Measurements from ENCODE around the gene IQCH. TPM values are rescaled to one million over a fixed set of nuclear protein-coding genes. Genes with fewer than 3 reads are reported as not detected.

IQCH gene
- total and polyA plus RNA-seq, 9 donors: 0.54 to 10.0 (median 0.84) TPM

DNA sequence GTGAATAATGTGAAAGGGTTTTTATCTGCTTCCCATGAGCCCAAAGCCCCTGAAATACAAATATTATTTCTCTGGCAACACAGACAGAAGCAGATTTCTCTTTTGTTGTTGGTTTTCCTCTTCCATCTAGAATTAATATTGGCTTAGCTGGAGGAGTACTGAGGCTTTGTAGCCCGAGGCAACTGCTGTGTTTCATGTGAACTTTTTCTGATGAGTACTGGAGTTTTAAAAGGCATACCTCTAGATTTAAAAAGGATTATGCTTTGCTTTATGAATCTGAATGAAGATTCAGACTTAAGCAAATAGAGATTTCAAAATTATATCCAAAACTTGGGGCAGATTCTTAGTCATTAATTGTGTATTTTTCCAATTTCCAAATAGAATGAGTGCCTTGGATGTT lies 50.9 kb downstream of the IQCH start:
- H3K9me3 ChIP-seq: no peaks in the 10 kb centered on the region
- no peak for DNase-seq
- no peak overlapping the region for H3K27ac ChIP-seq
- intact Hi-C loops (cut with DNase I): no loop called here
- H3K36me3 ChIP-seq: no peaks in the 10 kb centered on the region
- no peak overlapping the region for H3K4me3 ChIP-seq
- H3K27me3 ChIP-seq: no peaks in the 10 kb centered on the region
- 2 to 63% (median 15%) methylated on average over 1 of the region's 1 CpG for WGBS, 3 donors
- TF ChIP-seq POLR2A (IDR thresholded peaks at IDR 0.05): no peak
- TF ChIP-seq EP300 (IDR thresholded peaks at IDR 0.05): no peak
- TF ChIP-seq CTCF (IDR thresholded peaks at IDR 0.05): no peak
- H3K4me1 ChIP-seq (ENCODE audit: insufficient read depth): no peaks in the 10 kb centered on the region

DNA sequence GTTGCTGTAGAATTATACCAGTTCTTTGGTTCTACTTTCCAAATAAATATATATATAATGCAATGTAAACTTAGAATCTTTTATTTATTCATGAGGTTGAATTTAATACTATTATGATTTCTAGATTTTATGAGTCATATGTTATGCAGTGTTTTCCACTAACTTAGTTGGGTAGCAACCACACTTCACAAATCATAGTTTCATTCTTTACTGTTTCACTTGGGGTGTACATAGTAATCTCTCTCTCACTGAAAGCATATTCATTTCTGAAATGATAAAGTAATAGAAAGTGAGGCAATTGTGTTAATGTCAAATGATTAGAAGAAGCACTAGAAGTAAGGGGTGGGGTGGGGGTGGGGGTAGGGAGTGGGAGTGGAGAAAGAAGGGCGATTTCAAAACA lies 52.6 kb downstream of the IQCH start:
- intact Hi-C loops (cut with DNase I): no loop called here
- Histone ChIP-seq H3K9me3 (no peaks in the 10 kb centered on the region), H3K4me1 (ENCODE audit: insufficient read depth) (no peaks in the 10 kb centered on the region), H3K36me3 (no peaks in the 10 kb centered on the region), H3K27ac (no peak overlapping the region), H3K4me3 (no peak overlapping the region), H3K27me3 (no peaks in the 10 kb centered on the region)
- no peak for DNase-seq
- TF ChIP-seq EP300 (IDR thresholded peaks at IDR 0.05) (no peak), CTCF (IDR thresholded peaks at IDR 0.05) (no peak)
- WGBS, 3 donors: 19 to 38% (median 37%) methylated on average over 1 of the region's 1 CpG

DNA sequence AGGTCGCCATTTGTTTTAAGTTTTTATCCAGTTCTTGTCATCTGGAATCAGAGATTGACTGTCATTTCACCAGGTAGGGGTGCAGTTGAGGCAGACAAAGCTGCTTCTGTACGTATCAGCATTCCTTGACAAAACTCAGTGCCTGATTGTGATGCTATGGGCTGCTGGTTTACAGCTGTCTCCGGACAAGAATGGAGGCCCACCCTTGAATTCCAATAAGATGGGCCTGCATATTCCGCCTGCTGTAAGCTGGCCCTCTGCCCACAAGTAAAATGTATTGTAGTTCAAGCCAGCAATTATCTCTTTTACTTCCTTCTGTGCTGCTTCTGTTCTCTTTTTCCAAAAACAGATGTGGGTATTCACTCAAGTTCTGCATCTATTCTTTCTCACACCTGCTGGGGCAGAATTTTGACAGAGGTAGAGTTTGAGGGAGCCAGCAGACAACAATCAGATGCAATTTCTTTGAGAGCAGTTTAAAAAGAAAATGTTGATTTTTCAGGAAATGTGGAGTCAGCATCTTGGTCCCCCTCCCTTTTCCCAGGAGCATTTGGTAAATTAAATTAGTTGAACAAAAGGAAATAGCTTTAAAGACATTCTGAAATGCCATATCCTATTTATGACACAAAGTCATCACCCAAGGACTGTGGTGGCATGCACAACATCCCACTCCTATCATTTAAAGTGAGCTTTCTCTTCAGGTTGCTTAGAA lies 53.5 kb downstream of the IQCH start:
- H3K36me3 ChIP-seq: no peaks in the 10 kb centered on the region
- intact Hi-C loops (cut with DNase I): no loop called here
- H3K4me3 ChIP-seq: no peak overlapping the region
- DNase-seq: no peak
- no peak overlapping the region for H3K27ac ChIP-seq
- TF ChIP-seq CTCF (IDR thresholded peaks at IDR 0.05) (no peak), EP300 (IDR thresholded peaks at IDR 0.05) (no peak), POLR2A (IDR thresholded peaks at IDR 0.05) (no peak)
- no peaks in the 10 kb centered on the region for H3K27me3 ChIP-seq
- 22 to 30% (median 27%) methylated on average over 4 of the region's 4 CpGs for WGBS, 3 donors
- no peaks in the 10 kb centered on the region for H3K4me1 ChIP-seq (ENCODE audit: insufficient read depth)
- no peaks in the 10 kb centered on the region for H3K9me3 ChIP-seq

DNA sequence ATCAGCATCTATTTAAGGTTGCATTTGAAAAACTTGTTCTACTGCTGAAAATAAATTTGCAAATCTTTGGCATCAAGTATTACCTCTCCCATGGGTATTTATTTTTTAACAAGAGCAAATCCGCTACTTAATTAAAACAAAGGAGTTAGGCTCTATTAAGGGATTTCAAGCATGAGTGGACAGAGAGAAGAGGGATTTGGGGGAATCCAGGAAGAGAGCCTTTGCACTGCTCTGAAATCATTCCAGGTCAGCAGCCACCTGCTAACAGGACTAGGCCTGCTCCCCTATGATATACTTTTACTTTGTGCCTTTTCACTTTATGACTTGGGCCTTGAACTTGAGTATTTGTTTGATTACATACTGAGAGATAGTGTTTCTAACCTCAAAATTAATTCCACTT lies 57.1 kb downstream of the IQCH start:
- no peaks in the 10 kb centered on the region for H3K9me3 ChIP-seq
- TF ChIP-seq EP300 (IDR thresholded peaks at IDR 0.05) (no peak), POLR2A (IDR thresholded peaks at IDR 0.05) (no peak), CTCF (IDR thresholded peaks at IDR 0.05) (no peak)
- no peaks in the 10 kb centered on the region for H3K27me3 ChIP-seq
- intact Hi-C loops (cut with DNase I): no loop called here
- no peaks in the 10 kb centered on the region for H3K4me1 ChIP-seq (ENCODE audit: insufficient read depth)
- DNase-seq: no peak
- no peak overlapping the region for H3K4me3 ChIP-seq
- WGBS, 3 donors: 91 to 100% (median 96%) methylated on average over 1 of the region's 1 CpG
- H3K27ac ChIP-seq: no peak overlapping the region
- H3K36me3 ChIP-seq: no peaks in the 10 kb centered on the region
